Adipocyte (in vitro differentiated cells): ENCODE data around the gene BLID.
A peak's percentile ranks its signal among the peaks of the same experiment; 100 is the strongest.

ENCODE experiments used
- DNase-seq: peaks from one replicate; pipeline ENCODE4 v3.0.0-alpha.2; 2015; ENCODE audit warnings: low read depth
- H3K27me3 ChIP-seq: replicated peaks from 2 replicates; pipeline ENCODE4 v1.7.0; 2013; ENCODE audit warnings: mild to moderate bottlenecking, low read length, moderate library complexity; ENCODE audit not compliant: control insufficient read depth, insufficient read depth
- H3K36me3 ChIP-seq: 2 replicates; pipeline ENCODE4 v1.7.0; 2013; ENCODE audit warnings: low read length, mild to moderate bottlenecking, moderate library complexity; ENCODE audit not compliant: control insufficient read depth, insufficient read depth, severe bottlenecking
- H3K4me1 ChIP-seq: 2 replicates; pipeline ENCODE4 v1.7.0; 2013; ENCODE audit warnings: mild to moderate bottlenecking, low read length, moderate library complexity; ENCODE audit not compliant: control insufficient read depth, insufficient read depth
- H3K4me3 ChIP-seq: 2 replicates; pipeline ENCODE4 v1.7.0; 2013; ENCODE audit warnings: mild to moderate bottlenecking, low read length, moderate library complexity
- H3K9ac ChIP-seq: 2 replicates; pipeline ENCODE4 v1.7.0; 2013; ENCODE audit warnings: mild to moderate bottlenecking, low read length, moderate library complexity
- H3K9me3 ChIP-seq: 2 replicates; pipeline ENCODE4 v1.7.0; 2013; ENCODE audit warnings: mild to moderate bottlenecking, low read length, moderate library complexity; ENCODE audit not compliant: control insufficient read depth

BLID gene

GRCh38 chr11:122103321-122103720, 12.7 kb downstream of the BLID start:
- Histone ChIP-seq H3K4me3 (peak overlapping the region; percentile 97), H3K27me3 (no peaks in the 10 kb centered on the region), H3K4me1 (peaks cover 60% of the 10 kb centered on the region), H3K9me3 (no peaks in the 10 kb centered on the region), H3K9ac (peak overlapping the region; percentile 99), H3K36me3 (peaks cover 6% of the 10 kb centered on the region)
- DNase-seq: no peak

GRCh38 chr11:122102426-122102825, 13.6 kb downstream of the BLID start:
- peaks cover 6% of the 10 kb centered on the region for H3K36me3 ChIP-seq
- H3K27me3 ChIP-seq: no peaks in the 10 kb centered on the region
- H3K9me3 ChIP-seq: no peaks in the 10 kb centered on the region
- peak; percentile 61 for DNase-seq
- H3K9ac ChIP-seq: peak overlapping the region; percentile 99
- peaks cover 51% of the 10 kb centered on the region for H3K4me1 ChIP-seq
- H3K4me3 ChIP-seq: peak overlapping the region; percentile 97

GRCh38 chr11:122101625-122102291, 14.3 kb downstream of the BLID start:
- peak; percentile 95 for DNase-seq
- Histone ChIP-seq H3K36me3 (peaks cover under 1% of the 10 kb centered on the region), H3K4me3 (peak overlapping the region; percentile 97), H3K9me3 (no peaks in the 10 kb centered on the region), H3K27me3 (no peaks in the 10 kb centered on the region), H3K9ac (peak overlapping the region; percentile 99), H3K4me1 (peaks cover 44% of the 10 kb centered on the region)

GRCh38 chr11:122100756-122101080, 15.3 kb downstream of the BLID start:
- peak overlapping the region; percentile 97 for H3K4me3 ChIP-seq
- peaks cover 39% of the 10 kb centered on the region for H3K4me1 ChIP-seq
- no peaks in the 10 kb centered on the region for H3K27me3 ChIP-seq
- H3K9me3 ChIP-seq: no peaks in the 10 kb centered on the region
- no peaks in the 10 kb centered on the region for H3K36me3 ChIP-seq
- H3K9ac ChIP-seq: peak overlapping the region; percentile 99
- DNase-seq: peak; percentile 76

GRCh38 chr11:122100037-122100755, 15.8 kb downstream of the BLID start:
- H3K36me3 ChIP-seq: peaks cover 3% of the 10 kb centered on the region
- DNase-seq: peak; percentile 88
- no peaks in the 10 kb centered on the region for H3K9me3 ChIP-seq
- H3K27me3 ChIP-seq: no peaks in the 10 kb centered on the region
- H3K9ac ChIP-seq: peak overlapping the region; percentile 99
- peak overlapping the region; percentile 97 for H3K4me3 ChIP-seq
- peaks cover 39% of the 10 kb centered on the region for H3K4me1 ChIP-seq

- peak overlapping the region; percentile 97 for H3K4me3 ChIP-seq
- peaks cover 5% of the 10 kb centered on the region for H3K36me3 ChIP-seq
- peak overlapping the region; percentile 99 for H3K9ac ChIP-seq
- H3K27me3 ChIP-seq: no peaks in the 10 kb centered on the region
- peaks cover 39% of the 10 kb centered on the region for H3K4me1 ChIP-seq
- peak; percentile 62 for DNase-seq
- no peaks in the 10 kb centered on the region for H3K9me3 ChIP-seq
Observed at GRCh38 chr11:122099374-122100036, 16.5 kb downstream of the BLID start.

DNA sequence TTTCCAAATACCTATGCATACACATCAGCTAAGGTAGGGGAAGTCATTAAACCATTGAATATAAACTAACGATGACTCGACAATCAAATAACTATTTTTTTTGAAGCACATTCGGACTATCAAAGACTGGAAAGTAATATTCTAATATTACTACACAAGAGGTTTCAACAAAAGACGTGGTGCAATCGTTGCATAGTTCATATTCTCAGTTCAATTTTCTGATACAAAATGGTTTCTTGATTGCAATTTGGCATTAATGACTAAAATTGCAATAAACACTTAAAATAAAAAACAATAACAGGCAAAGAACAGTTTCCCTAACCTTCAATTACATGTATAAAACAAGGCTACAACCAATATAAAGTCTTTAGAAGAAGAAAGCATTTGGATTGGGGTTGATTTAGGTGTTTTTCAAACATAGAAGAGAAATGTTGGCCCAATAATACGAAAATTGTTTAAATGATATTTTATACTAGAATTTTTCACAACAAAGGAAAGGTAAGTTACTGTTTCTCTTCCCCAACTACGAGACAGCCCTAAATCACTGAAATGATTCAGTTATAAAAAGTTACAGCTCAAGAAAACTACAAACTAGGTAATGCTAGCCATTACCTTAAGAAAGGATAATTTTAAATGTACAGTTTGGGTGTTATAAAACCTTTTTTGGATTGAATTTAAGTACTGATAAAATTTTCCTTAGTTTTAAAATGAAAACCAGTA, 17.6 kb downstream of the BLID start:
- no peaks in the 10 kb centered on the region for H3K9me3 ChIP-seq
- no peaks in the 10 kb centered on the region for H3K27me3 ChIP-seq
- peak overlapping the region; percentile 97 for H3K4me3 ChIP-seq
- H3K36me3 ChIP-seq: peaks cover 8% of the 10 kb centered on the region
- peak overlapping the region; percentile 99 for H3K9ac ChIP-seq
- no peak for DNase-seq
- peaks cover 39% of the 10 kb centered on the region for H3K4me1 ChIP-seq

DNA sequence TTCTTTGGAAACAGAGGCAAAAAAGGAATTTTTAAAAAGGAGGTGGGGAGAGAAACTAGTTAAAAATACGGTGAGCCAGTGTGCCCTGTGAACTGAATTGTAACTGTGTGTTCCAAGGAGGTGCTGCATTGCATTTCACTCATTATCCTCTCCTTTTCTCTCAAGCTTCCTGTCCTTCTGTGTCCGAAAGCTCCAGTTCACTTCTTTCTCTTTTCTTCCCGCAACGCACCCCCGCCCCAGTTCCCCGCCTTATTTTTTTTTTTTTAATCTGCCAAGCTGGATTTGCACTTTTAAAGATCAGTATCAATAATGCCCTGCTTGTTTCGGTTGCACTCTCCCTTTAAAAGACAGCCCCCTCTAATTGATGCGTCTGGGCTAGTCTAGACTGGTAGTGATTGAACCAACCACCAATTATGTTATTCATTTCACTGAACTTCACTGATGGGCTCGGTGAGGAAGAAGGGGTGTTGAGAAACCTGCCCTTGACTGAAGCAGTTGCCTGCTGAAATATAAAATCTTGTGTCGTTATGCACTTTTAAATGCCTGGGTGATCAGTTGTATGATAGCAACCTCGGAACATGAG, 18.5 kb downstream of the BLID start:
- peak; percentile 72 for DNase-seq
- no peaks in the 10 kb centered on the region for H3K27me3 ChIP-seq
- H3K9me3 ChIP-seq: no peaks in the 10 kb centered on the region
- H3K9ac ChIP-seq: peak overlapping the region; percentile 99
- H3K4me1 ChIP-seq: peaks cover 36% of the 10 kb centered on the region
- peaks cover 16% of the 10 kb centered on the region for H3K36me3 ChIP-seq
- peak overlapping the region; percentile 97 for H3K4me3 ChIP-seq

- no peak for DNase-seq
- Histone ChIP-seq H3K4me1 (peaks cover 39% of the 10 kb centered on the region), H3K9me3 (no peaks in the 10 kb centered on the region), H3K9ac (peak overlapping the region; percentile 99), H3K36me3 (peaks cover 27% of the 10 kb centered on the region), H3K4me3 (peak overlapping the region; percentile 97), H3K27me3 (no peaks in the 10 kb centered on the region)
Observed at GRCh38 chr11:122096272-122097112, 19.5 kb downstream of the BLID start.

DNA sequence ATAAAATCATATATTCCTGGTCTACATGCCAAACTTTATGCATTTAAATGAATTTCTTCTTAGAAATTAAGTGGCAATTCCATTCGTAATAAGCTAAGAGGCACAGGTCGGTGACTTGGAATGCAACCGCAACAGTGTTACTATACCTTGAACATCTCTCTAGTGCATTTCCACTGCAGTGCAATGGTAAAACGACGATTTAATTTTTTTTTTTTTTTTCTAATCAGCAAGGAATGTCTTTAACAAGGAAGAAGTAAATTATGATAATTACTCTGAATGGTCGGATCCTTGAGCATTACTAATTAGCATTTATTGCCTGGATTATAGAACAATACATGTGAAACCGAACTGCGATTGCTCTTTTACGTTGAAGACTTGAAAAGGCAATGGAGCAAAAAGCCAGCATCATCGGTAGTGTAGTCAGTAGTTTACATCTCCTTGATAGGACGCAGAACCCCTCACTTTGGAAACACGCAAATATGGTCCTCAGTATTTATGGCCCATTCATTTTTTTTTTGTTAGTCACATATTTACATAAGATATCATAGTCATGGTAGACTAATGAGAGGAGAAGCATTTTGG, 20.2 kb downstream of the BLID start:
- peaks cover 34% of the 10 kb centered on the region for H3K36me3 ChIP-seq
- peak overlapping the region; percentile 99 for H3K9ac ChIP-seq
- H3K27me3 ChIP-seq: no peaks in the 10 kb centered on the region
- DNase-seq: peak; percentile 78
- peaks cover 46% of the 10 kb centered on the region for H3K4me1 ChIP-seq
- H3K4me3 ChIP-seq: peak overlapping the region; percentile 97
- no peaks in the 10 kb centered on the region for H3K9me3 ChIP-seq
